ENCODE data around the gene SLC9C1.

The SLC9C1 gene

GRCh38 chr3:112117841-112118571 is 176.0 kb downstream of the SLC9C1 start:
- TF ChIP-seq CTCF (IDR thresholded peaks at IDR 0.05; ENCODE audit: insufficient read depth, missing control alignments), result no peak
- FAIRE-seq, result no peak
- DNase-seq (ENCODE audit: insufficient read length, low spot score), result no peak

- no peak for FAIRE-seq
- TF ChIP-seq CTCF (IDR thresholded peaks at IDR 0.05; ENCODE audit: insufficient read depth, missing control alignments), result no peak
These were observed 176.6 kb downstream of the SLC9C1 start for GRCh38 chr3:112117415-112117814.

GRCh38 chr3:112116748-112117186 is 177.2 kb downstream of the SLC9C1 start:
- no peak for TF ChIP-seq CTCF (IDR thresholded peaks at IDR 0.05; ENCODE audit: insufficient read depth, missing control alignments)
- DNase-seq (ENCODE audit: insufficient read length, low spot score) (no peak), FAIRE-seq (no peak)

More at GRCh38 chr3:112117415-112117814, 176.6 kb downstream of the SLC9C1 start:
- DNase-seq (ENCODE audit: insufficient read length, low spot score), result no peak

- FAIRE-seq (no peak), DNase-seq (ENCODE audit: insufficient read length, low spot score) (no peak)
- no peak for TF ChIP-seq CTCF (IDR thresholded peaks at IDR 0.05; ENCODE audit: insufficient read depth, missing control alignments)
These were observed 178.1 kb downstream of the SLC9C1 start for GRCh38 chr3:112115806-112116383.

- no peak for FAIRE-seq
These were observed 178.8 kb downstream of the SLC9C1 start for GRCh38 chr3:112115161-112115739.

GRCh38 chr3:112114576-112115160 is 179.3 kb downstream of the SLC9C1 start:
- DNase-seq (ENCODE audit: insufficient read length, low spot score) (no peak), FAIRE-seq (no peak)
- no peak for TF ChIP-seq CTCF (IDR thresholded peaks at IDR 0.05; ENCODE audit: insufficient read depth, missing control alignments)

More at GRCh38 chr3:112115161-112115739, 178.8 kb downstream of the SLC9C1 start:
- DNase-seq (ENCODE audit: insufficient read length, low spot score), result no peak
- no peak for TF ChIP-seq CTCF (IDR thresholded peaks at IDR 0.05; ENCODE audit: insufficient read depth, missing control alignments)
